ENCODE results near the gene TOP2A. TPM values are rescaled to one million over a fixed set of nuclear protein-coding genes. Genes with fewer than 3 reads are reported as not detected.
A peak's percentile ranks its signal among the peaks of the same experiment; 100 is the strongest.

The TOP2A gene
- total and polyA plus RNA-seq, 9 of the 15 experiments (the other 6 are each of a cell fraction or from before 2014, with no cell fraction given): 133 to 347 (median 259) TPM

GRCh38 chr17:40358323-40359038, 59.2 kb downstream of the TOP2A start (continued):
- TF ChIP-seq, protein P1, sequence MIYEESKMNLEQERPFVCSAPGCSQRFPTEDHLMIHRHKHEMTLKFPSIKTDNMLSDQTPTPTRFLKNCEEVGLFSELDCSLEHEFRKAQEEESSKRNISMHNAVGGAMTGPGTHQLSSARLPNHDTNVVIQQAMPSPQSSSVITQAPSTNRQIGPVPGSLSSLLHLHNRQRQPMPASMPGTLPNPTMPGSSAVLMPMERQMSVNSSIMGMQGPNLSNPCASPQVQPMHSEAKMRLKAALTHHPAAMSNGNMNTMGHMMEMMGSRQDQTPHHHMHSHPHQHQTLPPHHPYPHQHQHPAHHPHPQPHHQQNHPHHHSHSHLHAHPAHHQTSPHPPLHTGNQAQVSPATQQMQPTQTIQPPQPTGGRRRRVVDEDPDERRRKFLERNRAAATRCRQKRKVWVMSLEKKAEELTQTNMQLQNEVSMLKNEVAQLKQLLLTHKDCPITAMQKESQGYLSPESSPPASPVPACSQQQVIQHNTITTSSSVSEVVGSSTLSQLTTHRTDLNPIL (CRISPR knock-in tag; IDR thresholded peaks at IDR 0.05): no peak
- TF ChIP-seq KAT7 (CRISPR knock-in tag; IDR thresholded peaks at IDR 0.05; ENCODE audit: borderline replicate concordance) (no peak), ZC3H8 (IDR thresholded peaks at IDR 0.05) (peak; percentile 63; the same call in 1 of the 2 replicates), HCFC1 (IDR thresholded peaks at IDR 0.05; ENCODE audit: low read depth, low read length) (no peak), CLOCK (CRISPR knock-in tag; IDR thresholded peaks at IDR 0.05; ENCODE audit: borderline replicate concordance) (no peak), ZBTB11 (CRISPR knock-in tag; IDR thresholded peaks at IDR 0.05) (no peak), NFE2 (IDR thresholded peaks at IDR 0.05; ENCODE audit: low read depth) (no peak), MNT (conservative IDR thresholded peaks at IDR 0.05) (peak in 1 of 2 experiments; percentile 17; a peak in 1 of 4 replicates), RCOR1 (IDR thresholded peaks at IDR 0.05; ENCODE audit: borderline replicate concordance in 1 of 2, low read depth in 2 of 2, low read length in 2 of 2) (0 out of 4 replicates have a peak, but pooled peaks of 1 of the 2 experiments have one; percentile 39)
- TF ChIP-seq, protein P2, sequence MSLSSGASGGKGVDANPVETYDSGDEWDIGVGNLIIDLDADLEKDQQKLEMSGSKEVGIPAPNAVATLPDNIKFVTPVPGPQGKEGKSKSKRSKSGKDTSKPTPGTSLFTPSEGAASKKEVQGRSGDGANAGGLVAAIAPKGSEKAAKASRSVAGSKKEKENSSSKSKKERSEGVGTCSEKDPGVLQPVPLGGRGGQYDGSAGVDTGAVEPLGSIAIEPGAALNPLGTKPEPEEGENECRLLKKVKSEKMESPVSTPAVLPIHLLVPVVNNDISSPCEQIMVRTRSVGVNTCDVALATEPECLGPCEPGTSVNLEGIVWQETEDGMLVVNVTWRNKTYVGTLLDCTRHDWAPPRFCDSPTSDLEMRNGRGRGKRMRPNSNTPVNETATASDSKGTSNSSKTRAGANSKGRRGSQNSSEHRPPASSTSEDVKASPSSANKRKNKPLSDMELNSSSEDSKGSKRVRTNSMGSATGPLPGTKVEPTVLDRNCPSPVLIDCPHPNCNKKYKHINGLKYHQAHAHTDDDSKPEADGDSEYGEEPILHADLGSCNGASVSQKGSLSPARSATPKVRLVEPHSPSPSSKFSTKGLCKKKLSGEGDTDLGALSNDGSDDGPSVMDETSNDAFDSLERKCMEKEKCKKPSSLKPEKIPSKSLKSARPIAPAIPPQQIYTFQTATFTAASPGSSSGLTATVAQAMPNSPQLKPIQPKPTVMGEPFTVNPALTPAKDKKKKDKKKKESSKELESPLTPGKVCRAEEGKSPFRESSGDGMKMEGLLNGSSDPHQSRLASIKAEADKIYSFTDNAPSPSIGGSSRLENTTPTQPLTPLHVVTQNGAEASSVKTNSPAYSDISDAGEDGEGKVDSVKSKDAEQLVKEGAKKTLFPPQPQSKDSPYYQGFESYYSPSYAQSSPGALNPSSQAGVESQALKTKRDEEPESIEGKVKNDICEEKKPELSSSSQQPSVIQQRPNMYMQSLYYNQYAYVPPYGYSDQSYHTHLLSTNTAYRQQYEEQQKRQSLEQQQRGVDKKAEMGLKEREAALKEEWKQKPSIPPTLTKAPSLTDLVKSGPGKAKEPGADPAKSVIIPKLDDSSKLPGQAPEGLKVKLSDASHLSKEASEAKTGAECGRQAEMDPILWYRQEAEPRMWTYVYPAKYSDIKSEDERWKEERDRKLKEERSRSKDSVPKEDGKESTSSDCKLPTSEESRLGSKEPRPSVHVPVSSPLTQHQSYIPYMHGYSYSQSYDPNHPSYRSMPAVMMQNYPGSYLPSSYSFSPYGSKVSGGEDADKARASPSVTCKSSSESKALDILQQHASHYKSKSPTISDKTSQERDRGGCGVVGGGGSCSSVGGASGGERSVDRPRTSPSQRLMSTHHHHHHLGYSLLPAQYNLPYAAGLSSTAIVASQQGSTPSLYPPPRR (CRISPR knock-in tag; IDR thresholded peaks at IDR 0.05; ENCODE audit: borderline replicate concordance): no peak
